AG09309 (cell line): Measurements from ENCODE around the gene ELF1.

ENCODE experiments used
- DNase-seq: peaks from one replicate; pipeline ENCODE4 v3.0.0-alpha.2; 2010; ENCODE audit warnings: low read depth
- H3K4me3 ChIP-seq: 2 replicates; pipeline ENCODE4 v1.5.1; 2011; ENCODE audit warnings: mild to moderate bottlenecking, low read depth, low read length, moderate library complexity; ENCODE audit not compliant: control insufficient read depth
- TF ChIP-seq, protein P1 (sequence below): IDR thresholded peaks from 2 replicates; pipeline ENCODE4 v1.5.1; 2011; ENCODE audit warnings: mild to moderate bottlenecking, low read depth, low read length, inconsistent platforms; ENCODE audit not compliant: insufficient read depth, control insufficient read depth; ENCODE audit errors: missing control alignments

The ELF1 gene

DNA sequence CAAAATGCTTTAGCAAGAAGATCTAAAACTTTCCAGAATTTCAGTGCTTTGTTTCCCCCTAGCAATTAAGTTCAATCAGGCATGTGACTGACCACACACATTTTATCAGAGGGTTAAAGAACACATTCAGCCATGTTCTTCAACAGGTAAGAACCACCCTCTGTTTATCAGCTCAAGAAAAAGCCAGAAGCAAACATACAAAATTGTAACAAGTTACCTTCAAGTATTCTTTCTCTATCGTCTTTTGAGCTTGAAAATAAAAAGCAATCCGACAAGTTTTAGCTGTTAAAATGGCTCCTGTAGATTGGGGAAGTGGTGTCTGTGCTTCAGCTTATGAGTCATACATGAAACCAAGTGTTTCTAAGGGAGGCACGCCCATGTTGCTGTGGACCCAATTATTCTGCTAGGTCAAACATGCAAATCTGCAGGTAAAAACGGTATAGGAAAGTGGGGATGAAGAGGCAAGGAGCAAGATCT lies at the start of gene ELF1:
Gene ELF1 (minus strand): TSS at position 306 of the 477 bp plus-strand sequence. CDS start 37,262 bp downstream, outside the sequence.
- no peak for DNase-seq
- TF ChIP-seq, protein P1, sequence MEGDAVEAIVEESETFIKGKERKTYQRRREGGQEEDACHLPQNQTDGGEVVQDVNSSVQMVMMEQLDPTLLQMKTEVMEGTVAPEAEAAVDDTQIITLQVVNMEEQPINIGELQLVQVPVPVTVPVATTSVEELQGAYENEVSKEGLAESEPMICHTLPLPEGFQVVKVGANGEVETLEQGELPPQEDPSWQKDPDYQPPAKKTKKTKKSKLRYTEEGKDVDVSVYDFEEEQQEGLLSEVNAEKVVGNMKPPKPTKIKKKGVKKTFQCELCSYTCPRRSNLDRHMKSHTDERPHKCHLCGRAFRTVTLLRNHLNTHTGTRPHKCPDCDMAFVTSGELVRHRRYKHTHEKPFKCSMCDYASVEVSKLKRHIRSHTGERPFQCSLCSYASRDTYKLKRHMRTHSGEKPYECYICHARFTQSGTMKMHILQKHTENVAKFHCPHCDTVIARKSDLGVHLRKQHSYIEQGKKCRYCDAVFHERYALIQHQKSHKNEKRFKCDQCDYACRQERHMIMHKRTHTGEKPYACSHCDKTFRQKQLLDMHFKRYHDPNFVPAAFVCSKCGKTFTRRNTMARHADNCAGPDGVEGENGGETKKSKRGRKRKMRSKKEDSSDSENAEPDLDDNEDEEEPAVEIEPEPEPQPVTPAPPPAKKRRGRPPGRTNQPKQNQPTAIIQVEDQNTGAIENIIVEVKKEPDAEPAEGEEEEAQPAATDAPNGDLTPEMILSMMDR, result no peak
- no peak within 1 kb of the TSS for H3K4me3 ChIP-seq

DNA sequence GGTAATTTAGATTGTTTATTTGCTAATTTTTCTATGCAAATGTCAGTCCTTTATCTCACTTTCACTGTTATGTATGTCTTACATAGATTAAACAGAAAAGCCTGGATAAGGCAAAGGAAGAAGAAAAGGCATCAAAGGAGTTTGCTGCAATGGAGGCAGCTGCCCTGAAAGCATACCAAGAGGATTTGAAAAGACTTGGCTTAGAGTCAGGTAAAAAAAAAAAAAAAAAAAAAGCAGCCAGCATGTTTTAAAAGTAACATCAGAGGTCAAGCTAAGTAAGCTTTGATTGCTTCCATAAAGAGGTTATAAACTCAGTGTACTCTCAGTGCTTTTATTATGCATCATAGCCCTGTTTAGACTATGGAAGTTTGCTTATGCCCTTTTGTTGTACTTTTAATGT lies 46.0 kb upstream of the ELF1 start:
- TF ChIP-seq, protein P1, result no peak

DNA sequence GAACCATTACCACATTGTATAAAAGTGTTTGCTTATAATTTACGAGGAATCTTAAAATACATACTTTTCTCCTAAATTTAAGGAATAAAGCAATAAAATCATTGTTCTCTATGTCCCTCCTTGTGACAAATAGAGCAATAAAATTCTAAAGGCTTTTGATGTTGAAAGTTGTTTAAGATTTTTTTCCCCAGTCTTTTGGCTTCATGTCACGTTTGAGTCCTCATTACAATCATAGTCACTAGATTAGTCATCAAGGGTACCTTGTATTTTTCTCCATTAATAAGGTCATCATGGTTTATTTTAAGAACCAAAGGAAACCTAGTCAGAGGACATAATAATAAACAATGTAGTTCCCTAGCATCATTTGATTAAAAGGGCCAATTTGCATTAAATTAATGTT lies 45.4 kb upstream of the ELF1 start:
- no peak overlapping the region for H3K4me3 ChIP-seq
- DNase-seq, result peak; percentile 39
- TF ChIP-seq, protein P1, result no peak

More for the DNA sequence above, 46.0 kb upstream of the ELF1 start:
- H3K4me3 ChIP-seq, result no peak overlapping the region
- DNase-seq, result peak; percentile 46

DNA sequence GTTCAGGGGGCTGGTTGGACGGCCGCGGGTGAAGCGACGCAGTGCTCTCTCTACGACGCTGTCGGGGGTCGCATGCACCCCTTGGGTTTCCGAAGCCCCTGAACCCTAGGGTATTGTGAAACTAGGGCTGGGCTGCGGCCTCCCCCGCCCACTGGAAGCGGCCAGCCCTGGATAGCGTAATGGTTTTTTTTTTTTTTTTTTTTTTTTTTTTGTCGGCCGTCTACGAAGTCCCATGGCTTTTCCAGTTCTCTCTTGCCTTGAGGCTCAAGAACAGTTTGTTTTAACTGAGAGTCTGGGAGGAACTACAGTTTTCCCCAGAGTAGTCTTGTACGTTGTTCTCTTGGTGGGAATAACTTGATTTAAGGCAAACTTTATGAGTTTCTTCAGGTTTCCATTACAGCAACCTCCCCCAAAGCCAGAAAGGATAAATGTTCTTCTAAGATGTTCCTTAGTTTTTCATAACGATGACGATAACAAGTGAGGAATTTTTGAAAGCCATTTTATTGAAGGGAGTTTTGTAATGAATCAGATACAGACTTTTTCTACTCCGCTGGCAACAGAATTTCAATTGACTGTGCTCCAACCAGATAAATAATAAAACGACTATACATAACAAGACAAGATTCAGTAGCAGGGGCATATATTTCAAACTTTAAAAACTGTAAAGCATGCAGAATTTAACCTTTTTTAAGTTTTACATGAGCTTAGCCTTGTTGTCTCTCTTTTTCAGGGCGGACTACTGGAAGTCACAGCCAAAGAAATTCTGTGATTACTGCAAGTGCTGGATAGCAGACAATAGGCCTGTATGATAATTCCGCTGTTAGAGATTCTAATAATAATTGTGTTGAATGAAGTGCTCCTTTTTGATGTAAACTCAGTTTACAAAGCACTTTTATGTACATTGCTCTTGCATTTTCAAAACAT lies 43.1 kb upstream of the ELF1 start:
- peak overlapping the region; percentile 85 for H3K4me3 ChIP-seq
- TF ChIP-seq, protein P1, result no peak
- DNase-seq, result peak; percentile 27

DNA sequence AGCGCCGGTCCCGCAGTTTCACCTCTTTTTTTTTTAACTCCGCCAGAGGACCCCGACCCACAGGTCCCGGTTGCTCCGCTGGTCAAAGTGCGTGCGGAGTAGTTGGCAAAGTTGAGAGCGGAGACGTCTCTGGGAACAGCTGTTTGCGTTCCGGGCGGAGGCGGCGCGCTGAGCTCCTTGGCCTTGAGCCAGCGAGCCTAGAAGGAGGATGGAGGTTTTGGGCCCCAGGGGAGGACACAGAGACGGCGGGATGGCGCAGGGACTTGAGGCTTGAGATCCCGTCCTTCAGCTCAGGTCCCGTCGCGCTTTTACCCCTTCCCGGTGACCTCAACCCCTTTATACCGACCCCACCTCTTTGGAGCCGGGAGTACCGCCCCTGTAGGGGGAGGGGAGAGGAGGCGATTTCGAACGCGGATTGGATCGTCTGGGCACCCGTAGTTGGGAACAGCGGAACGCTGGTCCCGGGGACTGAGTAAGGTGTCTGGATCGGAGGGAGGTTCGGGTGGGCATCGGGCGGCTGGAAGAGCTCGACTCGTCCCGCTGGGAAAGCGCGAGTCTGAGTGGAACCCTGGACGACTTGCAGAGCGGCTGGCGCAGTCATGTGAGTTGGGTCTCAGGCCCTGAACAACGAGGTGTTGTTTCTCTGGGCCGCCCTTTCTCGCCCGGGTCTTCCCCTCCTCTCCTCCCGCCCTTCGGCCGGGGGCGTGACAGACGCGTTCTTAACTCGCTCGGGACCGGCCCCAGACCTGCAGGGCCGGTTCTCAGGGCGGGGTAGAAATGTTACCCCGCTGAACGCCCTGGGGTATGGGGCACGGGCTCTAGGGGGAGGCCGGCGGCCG lies 42.2 kb upstream of the ELF1 start, which contains the start of gene WBP4:
Gene WBP4 (plus strand): TSS at position 435 of the 839 bp plus-strand sequence. CDS start 165 bp downstream, at position 600.
- DNase-seq, result peak; percentile 76
- TF ChIP-seq, protein P1, result peak; percentile 7
- H3K4me3 ChIP-seq, result peak within 1 kb of the TSS; percentile 85

DNA sequence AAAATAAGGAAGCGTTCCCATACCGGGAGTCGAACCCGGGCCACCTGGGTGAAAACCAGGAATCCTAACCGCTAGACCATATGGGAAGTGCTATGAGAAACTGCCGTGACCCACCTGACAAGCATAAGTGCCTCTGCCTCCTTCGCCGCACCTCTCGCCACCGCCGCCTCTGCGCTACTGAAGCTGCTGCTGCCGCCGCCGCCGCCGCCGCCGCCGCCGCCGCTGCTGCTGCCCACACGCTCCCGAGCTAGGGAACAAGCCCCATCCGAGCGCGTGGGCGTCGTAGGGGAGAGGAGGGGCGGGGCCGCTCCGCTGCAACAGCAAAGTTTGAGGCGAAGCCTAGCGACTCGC lies 41.6 kb upstream of the ELF1 start:
- TF ChIP-seq, protein P1, result no peak
- DNase-seq, result no peak
- H3K4me3 ChIP-seq, result peak overlapping the region; percentile 85
